ENCODE results near the gene MERTK.

- no peak for TF ChIP-seq POLR2AphosphoS5 (IDR thresholded peaks at IDR 0.05; ENCODE audit: low read depth, low read length)
- no peak for TF ChIP-seq CTCF (IDR thresholded peaks at IDR 0.05)
Measured at GRCh38 chr2:112019569-112019982, 121.2 kb downstream of the MERTK start.
